ENCODE data around the gene FAM135A. TPM values are rescaled to one million over a fixed set of nuclear protein-coding genes. Genes with fewer than 3 reads are reported as not detected.

Gene FAM135A
- total and polyA plus RNA-seq, 2 donors (not counting 1 experiment from before 2014, with no cell fraction given), result 3.9 to 30.6 TPM

DNA sequence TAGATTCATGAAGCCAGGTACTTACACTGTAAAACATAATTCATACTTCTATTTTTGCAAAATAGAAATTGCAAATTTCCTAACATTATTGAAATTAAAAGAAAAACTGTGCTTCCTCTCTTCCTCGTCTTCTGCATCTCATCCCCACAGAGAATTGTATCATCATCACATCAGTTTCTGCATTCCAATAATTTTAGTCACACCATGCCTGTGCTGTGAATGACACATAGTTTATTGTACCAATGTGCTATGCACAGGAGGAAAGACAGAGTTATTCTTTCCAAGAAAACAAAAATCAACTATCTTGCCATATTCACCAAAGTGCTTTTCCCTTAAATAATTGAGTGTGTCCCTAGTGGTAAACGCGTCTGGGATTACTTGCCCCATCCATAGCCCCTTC lies 38.1 kb upstream of the FAM135A start:
- Histone ChIP-seq H2AFZ (ENCODE audit: insufficient read depth, low read depth, low read length, poor library complexity, severe bottlenecking) (no peak overlapping the region), H3K4me1 (ENCODE audit: control insufficient read depth in 2 of 2, insufficient read depth in 2 of 2, low read length in 2 of 2) (no peaks in the 10 kb centered on the region), H3K79me2 (ENCODE audit: control insufficient read depth, insufficient read depth, low read length) (no peaks in the 10 kb centered on the region), H3K27ac (ENCODE audit: low read length in 2 of 2) (no peak overlapping the region), H3K9ac (ENCODE audit: low read length) (no peak overlapping the region), H3K36me3 (replicated peaks in 1 of 2; ENCODE audit: control extremely low read depth in 1 of 2, control insufficient read depth in 1 of 2, extremely low read depth in 1 of 2, insufficient read depth in 2 of 2, low read length in 1 of 2) (no peaks in the 10 kb centered on the region), H3K27me3 (replicated peaks in 1 of 4; ENCODE audit: control extremely low read depth in 1 of 4, control insufficient read depth in 3 of 4, insufficient read depth in 4 of 4, low read length in 3 of 4) (peaks cover 0 to 7% (median 0%) of the 10 kb centered on the region in 4 experiments), H3K4me3 (ENCODE audit: control extremely low read depth in 1 of 5, extremely low read depth in 1 of 5, insufficient read depth in 1 of 5, low read depth in 2 of 5, low read length in 4 of 5) (no peak overlapping the region), H3K4me2 (replicated peaks; ENCODE audit: low read depth, low read length, poor library complexity, severe bottlenecking) (no peak overlapping the region), H3K9me3 (ENCODE audit: control extremely low read depth in 1 of 3, control insufficient read depth in 2 of 3, insufficient read depth in 1 of 3, low read length in 2 of 3) (no peaks in the 10 kb centered on the region), H4K20me1 (ENCODE audit: control insufficient read depth, insufficient read depth, low read length, poor library complexity, severe bottlenecking) (no peaks in the 10 kb centered on the region)
- ChIA-PET CTCF (interaction anchor here (0.6 to 1.1 kb wide), 3 partner anchors 311 to 638 kb away, joined by 3 to 4 read pairs (median 3); no protein-coding TSS in a partner anchor), POLR2A (no interaction called here)
- no peaks in the 10 kb centered on the region for H3K9me3 Mint-ChIP-seq (ENCODE audit: insufficient read depth)
- no peak for DNase-seq
- no peak overlapping the region for H3K4me3 Mint-ChIP-seq
- no peak for ATAC-seq (ENCODE audit: low read depth)
- H3K4me1 Mint-ChIP-seq, result no peaks in the 10 kb centered on the region
- no CpG with 5 or more reads among the region's 3 CpGs for WGBS (ENCODE audit: insufficient coverage)
- TF ChIP-seq EZH2 (IDR thresholded peaks at IDR 0.05; ENCODE audit: borderline replicate concordance, insufficient read depth, low read depth, low read length, poor library complexity, severe bottlenecking), result no peak
- TF ChIP-seq, protein P1, sequence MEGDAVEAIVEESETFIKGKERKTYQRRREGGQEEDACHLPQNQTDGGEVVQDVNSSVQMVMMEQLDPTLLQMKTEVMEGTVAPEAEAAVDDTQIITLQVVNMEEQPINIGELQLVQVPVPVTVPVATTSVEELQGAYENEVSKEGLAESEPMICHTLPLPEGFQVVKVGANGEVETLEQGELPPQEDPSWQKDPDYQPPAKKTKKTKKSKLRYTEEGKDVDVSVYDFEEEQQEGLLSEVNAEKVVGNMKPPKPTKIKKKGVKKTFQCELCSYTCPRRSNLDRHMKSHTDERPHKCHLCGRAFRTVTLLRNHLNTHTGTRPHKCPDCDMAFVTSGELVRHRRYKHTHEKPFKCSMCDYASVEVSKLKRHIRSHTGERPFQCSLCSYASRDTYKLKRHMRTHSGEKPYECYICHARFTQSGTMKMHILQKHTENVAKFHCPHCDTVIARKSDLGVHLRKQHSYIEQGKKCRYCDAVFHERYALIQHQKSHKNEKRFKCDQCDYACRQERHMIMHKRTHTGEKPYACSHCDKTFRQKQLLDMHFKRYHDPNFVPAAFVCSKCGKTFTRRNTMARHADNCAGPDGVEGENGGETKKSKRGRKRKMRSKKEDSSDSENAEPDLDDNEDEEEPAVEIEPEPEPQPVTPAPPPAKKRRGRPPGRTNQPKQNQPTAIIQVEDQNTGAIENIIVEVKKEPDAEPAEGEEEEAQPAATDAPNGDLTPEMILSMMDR (IDR thresholded peaks at IDR 0.05), result no peak
- no peak overlapping the region for H3K27ac Mint-ChIP-seq
- H3K27me3 Mint-ChIP-seq, result peaks cover 29% of the 10 kb centered on the region
- intact Hi-C loops (cut with micrococcal nuclease), result no loop called here

GRCh38 chr6:70375882-70376281 lies 37.4 kb upstream of the FAM135A start:
- H2AFZ ChIP-seq (ENCODE audit: insufficient read depth, low read depth, low read length, poor library complexity, severe bottlenecking), result no peak overlapping the region
- CTCF ChIA-PET, result no interaction called here
- intact Hi-C loops (cut with micrococcal nuclease), result no loop called here
- H3K9me3 Mint-ChIP-seq (ENCODE audit: insufficient read depth), result no peaks in the 10 kb centered on the region
- no peak overlapping the region for H3K4me3 Mint-ChIP-seq
- ATAC-seq (ENCODE audit: low read depth) (no peak), DNase-seq (no peak)
- H4K20me1 ChIP-seq (ENCODE audit: control insufficient read depth, insufficient read depth, low read length, poor library complexity, severe bottlenecking), result no peaks in the 10 kb centered on the region
- TF ChIP-seq, protein P1 (IDR thresholded peaks at IDR 0.05), result peak; percentile 45
- TF ChIP-seq EZH2 (IDR thresholded peaks at IDR 0.05; ENCODE audit: borderline replicate concordance, insufficient read depth, low read depth, low read length, poor library complexity, severe bottlenecking), result no peak
- H3K27ac ChIP-seq (ENCODE audit: low read length in 2 of 2), result no peak overlapping the region
- no peaks in the 10 kb centered on the region for H3K4me1 ChIP-seq (ENCODE audit: control insufficient read depth in 2 of 2, insufficient read depth in 2 of 2, low read length in 2 of 2)
- POLR2A ChIA-PET, result no interaction called here
- peaks cover 0 to 7% (median 0%) of the 10 kb centered on the region in 4 experiments for H3K27me3 ChIP-seq (replicated peaks in 1 of 4; ENCODE audit: control extremely low read depth in 1 of 4, control insufficient read depth in 3 of 4, insufficient read depth in 4 of 4, low read length in 3 of 4)
- no peaks in the 10 kb centered on the region for H3K79me2 ChIP-seq (ENCODE audit: control insufficient read depth, insufficient read depth, low read length)
- WGBS (ENCODE audit: insufficient coverage), result 97% methylated on average over 6 of the region's 10 CpGs
- H3K27me3 Mint-ChIP-seq, result peaks cover 29% of the 10 kb centered on the region
- no peak overlapping the region for H3K4me2 ChIP-seq (replicated peaks; ENCODE audit: low read depth, low read length, poor library complexity, severe bottlenecking)
- H3K4me1 Mint-ChIP-seq, result no peaks in the 10 kb centered on the region
- no peak overlapping the region for H3K4me3 ChIP-seq (ENCODE audit: control extremely low read depth in 1 of 5, extremely low read depth in 1 of 5, insufficient read depth in 1 of 5, low read depth in 2 of 5, low read length in 4 of 5)
- no peaks in the 10 kb centered on the region for H3K36me3 ChIP-seq (replicated peaks in 1 of 2; ENCODE audit: control extremely low read depth in 1 of 2, control insufficient read depth in 1 of 2, extremely low read depth in 1 of 2, insufficient read depth in 2 of 2, low read length in 1 of 2)
- no peak overlapping the region for H3K9ac ChIP-seq (ENCODE audit: low read length)
- no peak overlapping the region for H3K27ac Mint-ChIP-seq
- no peaks in the 10 kb centered on the region for H3K9me3 ChIP-seq (ENCODE audit: control extremely low read depth in 1 of 3, control insufficient read depth in 2 of 3, insufficient read depth in 1 of 3, low read length in 2 of 3)

Data from B cell (primary cell).